ENCODE data around the gene FGF7.
"Not testable (repeated sequence)": the region's sequence is repeated elsewhere in the genome, so short reads cannot be mapped to it uniquely, and the experiment has no call there.

GRCh38 chr15:49478021-49478420 is 55.0 kb downstream of the FGF7 start:
- not testable (repeated sequence) for TF ChIP-seq CTCF, POLR2A (IDR thresholded peaks at IDR 0.05)

Measured in Peyer's patch (tissue), 4 donors.